H1 (cell line): ENCODE results near the gene BHLHE23. TPM values are rescaled to one million over a fixed set of nuclear protein-coding genes. Genes with fewer than 3 reads are reported as not detected.

Source experiments
- CTCF ChIA-PET: fragments of 300-600 bp; sonication (Branson Sonifier 250); formaldehyde crosslinking; loops from one replicate; lab custom pipeline; 2021; ENCODE audit not compliant: partially characterized antibody; lab: Charles Lee
- POLR2A ChIA-PET: fragments of 300-600 bp; sonication (Branson Sonifier 250); formaldehyde crosslinking; loops from one replicate; lab custom pipeline; 2021; ENCODE audit warnings: inconsistent platforms; ENCODE audit not compliant: partially characterized antibody; lab: Charles Lee
- DNase-seq, 2 experiments: peaks; one replicate each; pipeline versions ENCODE4 v3.0.0 to v3.0.0-alpha.2; 2010 to 2022; ENCODE audit warnings: low spot score in 2 of 2, low read depth in 1 of 2, mixed read lengths in 1 of 2
- FAIRE-seq: peaks from 2 replicates; lab custom pipeline; 2011; peaks lifted over from hg19 to GRCh38; lab: Jason Lieb, UNC
- H2AFZ ChIP-seq: 2 replicates; pipeline ENCODE4 v1.8.1; 2012; ENCODE audit warnings: low read length, inconsistent platforms
- H2AK5ac ChIP-seq: 2 replicates; pipeline ENCODE4 v1.6.1; 2013; ENCODE audit warnings: low read depth, low read length
- H2BK120ac ChIP-seq: replicated peaks from 2 replicates; pipeline ENCODE3; 2013; ENCODE audit warnings: low read depth, low read length, inconsistent platforms
- H2BK12ac ChIP-seq: 2 replicates; pipeline ENCODE4 v1.6.1; 2013; ENCODE audit warnings: low read depth, low read length
- H2BK15ac ChIP-seq: 2 replicates; pipeline ENCODE4 v1.6.1; 2013; ENCODE audit warnings: low read length
- H2BK20ac ChIP-seq: 2 replicates; pipeline ENCODE4 v1.6.1; 2013; ENCODE audit warnings: low read length
- H2BK5ac ChIP-seq: 2 replicates; pipeline ENCODE4 v1.6.1; 2013; ENCODE audit warnings: low read depth, low read length
- H3K14ac ChIP-seq: 2 replicates; pipeline ENCODE4 v1.6.1; 2013; ENCODE audit warnings: inconsistent platforms; ENCODE audit not compliant: insufficient read length
- H3K18ac ChIP-seq: 2 replicates; pipeline ENCODE4 v1.6.1; 2013; ENCODE audit warnings: low read length; ENCODE audit errors: extremely low read depth
- H3K23ac ChIP-seq: 2 replicates; pipeline ENCODE4 v1.6.1; 2013; ENCODE audit warnings: inconsistent platforms; ENCODE audit not compliant: insufficient read length
- H3K23me2 ChIP-seq: 2 replicates; pipeline ENCODE4 v1.6.1; 2013; ENCODE audit warnings: low read depth, low read length
- H3K27ac ChIP-seq: 2 replicates; pipeline ENCODE4 v1.6.1; 2011; ENCODE audit warnings: low read depth, low read length, inconsistent platforms
- H3K27me3 ChIP-seq, 4 experiments: replicated peaks in 1 of 4; 1 replicate in 1 of 4; 2 replicates in 3 of 4; pipeline versions ENCODE4 v1.6.1 to v1.8.1; 2011 to 2013; ENCODE audit warnings: low read length in 3 of 4, mild to moderate bottlenecking in 3 of 4, inconsistent platforms in 2 of 4, mixed read lengths in 2 of 4, moderate library complexity in 1 of 4; ENCODE audit not compliant: control insufficient read depth in 3 of 4, insufficient read depth in 3 of 4; ENCODE audit errors: extremely low read depth in 1 of 4
- H3K36me3 ChIP-seq, 4 experiments: 2 replicates each; pipeline versions ENCODE4 v1.6.1 to v1.8.1; 2011 to 2013; ENCODE audit warnings: mild to moderate bottlenecking in 4 of 4, low read length in 3 of 4, moderate library complexity in 2 of 4, control low read depth in 1 of 4, inconsistent platforms in 1 of 4; ENCODE audit not compliant: insufficient read depth in 4 of 4, control insufficient read depth in 2 of 4
- H3K4ac ChIP-seq: replicated peaks from 2 replicates; pipeline ENCODE3; 2013; ENCODE audit warnings: low read length, low read depth, mixed read lengths, inconsistent platforms; ENCODE audit not compliant: insufficient read length
- H3K4me1 ChIP-seq, 4 experiments: replicated peaks in 1 of 4; 1 replicate in 1 of 4; 2 replicates in 3 of 4; pipeline versions ENCODE4 v1.6.1 to v1.8.1; 2011 to 2013; ENCODE audit warnings: low read length in 3 of 4, inconsistent platforms in 2 of 4, mixed read lengths in 1 of 4; ENCODE audit not compliant: insufficient read depth in 4 of 4, control insufficient read depth in 3 of 4
- H3K4me2 ChIP-seq, 2 experiments: 2 replicates each; pipeline versions ENCODE4 v1.6.1 to v1.8.1; 2011 to 2013; ENCODE audit warnings: low read depth in 2 of 2, low read length in 2 of 2, control low read depth in 1 of 2, inconsistent platforms in 1 of 2, mild to moderate bottlenecking in 1 of 2; ENCODE audit not compliant: insufficient read depth in 1 of 2
- H3K4me3 ChIP-seq, 4 experiments: fragments of 200-600, 300-600 bp in 1 of 4; sonication (generic), shearing (Covaris generic), sonication (Bioruptor Twin) in 1 of 4; 2 replicates each; pipeline versions ENCODE4 v1.5.1 to v1.8.1; 2011 to 2016; ENCODE audit warnings: low read length in 4 of 4, low read depth in 3 of 4, control low read depth in 2 of 4, inconsistent platforms in 2 of 4, mild to moderate bottlenecking in 2 of 4, mixed read lengths in 1 of 4, moderate library complexity in 1 of 4; ENCODE audit not compliant: insufficient read depth in 2 of 4; ENCODE audit errors: extremely low read depth in 1 of 4
- H3K56ac ChIP-seq: replicated peaks from 2 replicates; pipeline ENCODE3; 2013; ENCODE audit warnings: low read depth, mild to moderate bottlenecking, mixed read lengths, low read length, inconsistent platforms; ENCODE audit not compliant: insufficient read length
- H3K79me1 ChIP-seq: 2 replicates; pipeline ENCODE4 v1.6.1; 2013; ENCODE audit warnings: low read depth, low read length, control low read depth
- H3K79me2 ChIP-seq, 2 experiments: 2 replicates each; pipeline versions ENCODE4 v1.6.1 to v1.8.1; 2012 to 2013; ENCODE audit warnings: low read length in 2 of 2, mild to moderate bottlenecking in 2 of 2, inconsistent platforms in 1 of 2; ENCODE audit not compliant: insufficient read depth in 2 of 2, control insufficient read depth in 1 of 2
- H3K9ac ChIP-seq, 4 experiments: replicated peaks in 1 of 4; 1 replicate in 1 of 4; 2 replicates in 3 of 4; pipeline versions ENCODE4 v1.6.1 to v1.8.1; 2011 to 2013; ENCODE audit warnings: low read depth in 3 of 4, low read length in 3 of 4, control low read depth in 2 of 4, mild to moderate bottlenecking in 2 of 4, moderate library complexity in 2 of 4, inconsistent platforms in 1 of 4; ENCODE audit errors: extremely low read depth in 1 of 4
- H3K9me3 ChIP-seq, 2 experiments: 2 replicates each; pipeline versions ENCODE4 v1.6.1 to v1.8.1; 2012 to 2013; ENCODE audit warnings: mild to moderate bottlenecking in 2 of 2, moderate library complexity in 2 of 2, control low read depth in 1 of 2, inconsistent platforms in 1 of 2, low read depth in 1 of 2, low read length in 1 of 2, mixed read lengths in 1 of 2; ENCODE audit not compliant: insufficient read depth in 2 of 2
- H4K20me1 ChIP-seq, 2 experiments: replicated peaks in 1 of 2; 2 replicates each; pipeline versions ENCODE3 to v1.8.1; 2011 to 2013; ENCODE audit warnings: inconsistent platforms in 2 of 2, low read length in 2 of 2, mild to moderate bottlenecking in 1 of 2; ENCODE audit not compliant: insufficient read depth in 2 of 2, control insufficient read depth in 1 of 2
- H4K5ac ChIP-seq: 2 replicates; pipeline ENCODE4 v1.6.1; 2013; ENCODE audit warnings: low read length, low read depth, mixed read lengths, inconsistent platforms; ENCODE audit not compliant: insufficient read length
- H4K8ac ChIP-seq: 2 replicates; pipeline ENCODE4 v1.8.0; 2013; ENCODE audit warnings: mild to moderate bottlenecking, moderate library complexity, low read length, inconsistent platforms; ENCODE audit not compliant: insufficient read depth; ENCODE audit errors: extremely low read depth
- H4K91ac ChIP-seq: replicated peaks from 2 replicates; pipeline ENCODE3; 2013; ENCODE audit warnings: low read length, mixed read lengths, inconsistent platforms; ENCODE audit not compliant: insufficient read length
- CHD2 ChIP-seq: IDR thresholded peaks from 2 replicates; pipeline ENCODE4 v1.6.1; 2012; ENCODE audit warnings: low read length, improper control_type of control experiment
- CREB1 ChIP-seq: IDR thresholded peaks from 2 replicates; pipeline ENCODE4 v1.6.1; 2012; ENCODE audit warnings: inconsistent platforms
- CTCF ChIP-seq, 3 experiments: IDR thresholded peaks; 1 replicate in 2 of 3; 2 replicates in 1 of 3; pipeline versions ENCODE4 v1.5.1 to v1.6.1; 2011; ENCODE audit warnings: low read length in 3 of 3, mild to moderate bottlenecking in 3 of 3, inconsistent platforms in 2 of 3, low read depth in 1 of 3, moderate library complexity in 1 of 3; ENCODE audit not compliant: insufficient read depth in 1 of 3; ENCODE audit errors: control extremely low read depth in 1 of 3
- EZH2 ChIP-seq: fragments of 200-600 bp; sonication (generic); IDR thresholded peaks from 2 replicates; pipeline ENCODE4 v1.7.1; 2012; ENCODE audit warnings: low read depth, mild to moderate bottlenecking, moderate library complexity, low read length, inconsistent platforms; ENCODE audit not compliant: severe bottlenecking
- GTF2F1 ChIP-seq: IDR thresholded peaks from 2 replicates; pipeline ENCODE4 v1.6.1; 2012; ENCODE audit warnings: low read depth, low read length, improper control_type of control experiment, borderline replicate concordance
- KDM4A ChIP-seq: IDR thresholded peaks from one replicate; pipeline ENCODE4 v1.7.1; 2012; ENCODE audit warnings: low read depth, mild to moderate bottlenecking, moderate library complexity, low read length, inconsistent platforms; ENCODE audit not compliant: severe bottlenecking
- RNF2 ChIP-seq: fragments of 200-900, 300-1000 bp; sonication (generic); IDR thresholded peaks from 2 replicates; pipeline ENCODE4 v1.7.1; 2016; ENCODE audit warnings: borderline replicate concordance, low read depth, mild to moderate bottlenecking, antibody characterized with exemption, low read length; ENCODE audit not compliant: poor library complexity, severe bottlenecking; ENCODE audit errors: missing control alignments
- SIX5 ChIP-seq: IDR thresholded peaks from 2 replicates; pipeline ENCODE4 v1.6.1; 2011; ENCODE audit warnings: mild to moderate bottlenecking, low read depth, low read length
- SP1 ChIP-seq: IDR thresholded peaks from 2 replicates; pipeline ENCODE4 v1.6.1; 2011; ENCODE audit warnings: low read depth, low read length
- TBP ChIP-seq: IDR thresholded peaks from 2 replicates; pipeline ENCODE4 v1.6.1; 2011; ENCODE audit warnings: low read depth, low read length, improper control_type of control experiment
- WGBS, 2 experiments: shearing (Covaris generic) in 1 of 2; methylation state at CpG; one replicate each; pipeline versions ENCODE4 v1.1.6 to v1.1.7; 2013 to 2015; ENCODE audit warnings: low lambda C conversion rate in 2 of 2, mixed read lengths in 2 of 2, inconsistent platforms in 1 of 2, low coverage in 1 of 2, missing lambda C conversion rate in 1 of 2; ENCODE audit not compliant: insufficient replicate concordance in 2 of 2, insufficient coverage in 1 of 2, insufficient read length in 1 of 2; ENCODE audit errors: extremely low coverage in 1 of 2, missing lambda C conversion rate in 1 of 2; 5-methylcytosine and 5-hydroxymethylcytosine counted together
- polyA plus RNA-seq, 7 experiments: library from polyadenylated mRNA; depleted of rRNA in 3 of 7; stranded (reverse) in 5 of 7; unstranded in 2 of 7; fragments of >200 nt in 5 of 7; fragments of 200-250 nt in 2 of 7; gene quantifications; 1 replicate in 5 of 7; 2 replicates in 1 of 7; 4 replicates in 1 of 7; pipeline versions ENCODE4 v1.2.1 to v1.2.3, GENCODE V29; 2011 to 2013; ENCODE audit warnings: missing spikeins in 2 of 7, mixed read lengths in 2 of 7
- total RNA-seq: library from RNA; stranded (reverse); fragmentation: NEBNext Ultra II Directional; extraction: Animal tissue kit (Norgen Biotek cat#: 25700); gene quantifications from 2 replicates; pipeline ENCODE4 v1.2.1, GENCODE V29; 2021
- TF ChIP-seq, protein P1 (sequence below): IDR thresholded peaks from 2 replicates; pipeline ENCODE4 v1.6.1; 2011; ENCODE audit warnings: low read depth, mild to moderate bottlenecking, low read length; ENCODE audit not compliant: insufficient read depth

BHLHE23 gene
- total and polyA plus RNA-seq, 2 of the 8 experiments (the other 6 are each of a cell fraction or from before 2014, with no cell fraction given) = 0.47 TPM; not detected in 1

DNA sequence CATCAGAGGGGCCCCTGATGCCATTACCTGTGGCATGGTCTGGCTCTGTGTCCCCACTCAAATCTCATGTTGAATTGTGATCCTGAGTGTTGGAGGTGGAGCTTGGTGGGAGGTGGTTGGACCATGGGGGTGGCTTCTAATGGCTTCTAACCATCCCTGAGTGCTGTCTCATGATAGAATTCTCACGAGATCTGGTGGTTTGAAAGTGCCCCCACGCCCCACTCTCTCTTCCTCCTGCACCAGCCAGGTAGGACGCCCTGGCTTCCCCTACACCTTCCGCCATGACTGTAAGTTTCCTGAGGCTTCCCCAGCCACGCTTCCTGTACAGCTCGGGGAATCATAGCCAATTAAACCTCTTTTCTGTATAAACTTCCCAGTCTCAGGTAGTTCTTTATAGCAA lies 14.9 kb downstream of the BHLHE23 start:
- no peak overlapping the region for H3K18ac ChIP-seq
- no peak overlapping the region for H3K56ac ChIP-seq
- H3K4me1 ChIP-seq = peaks cover 0 to 10% (median 6%) of the 10 kb centered on the region in 4 experiments; a peak in 3 of 7 replicates
- no peak overlapping the region for H3K14ac ChIP-seq
- H3K23ac ChIP-seq = no peak overlapping the region
- no peak overlapping the region for H3K27ac ChIP-seq
- POLR2A ChIA-PET = no interaction called here
- H3K79me1 ChIP-seq = no peaks in the 10 kb centered on the region; the same call in 1 of the 2 replicates
- H3K79me2 ChIP-seq = no peaks in the 10 kb centered on the region
- no peak overlapping the region for H4K5ac ChIP-seq
- no peaks in the 10 kb centered on the region for H3K9me3 ChIP-seq
- no peak overlapping the region for H2BK15ac ChIP-seq
- CTCF ChIA-PET = interaction anchor here (0.6 to 2.3 kb wide), 3 partner anchors 12 to 64 kb away, joined by 3 to 10 read pairs (median 8); no protein-coding TSS in a partner anchor
- no peak overlapping the region for H2AFZ ChIP-seq
- H3K4ac ChIP-seq = no peak overlapping the region
- no peak overlapping the region for H2BK5ac ChIP-seq
- H3K27me3 ChIP-seq = peaks cover 0 to 3% (median 0%) of the 10 kb centered on the region in 4 experiments; a peak in 3 of 7 replicates
- DNase-seq = no peak
- H2AK5ac ChIP-seq = no peak overlapping the region
- no peaks in the 10 kb centered on the region for H3K23me2 ChIP-seq
- no peak overlapping the region for H2BK120ac ChIP-seq
- no peak overlapping the region for H3K4me2 ChIP-seq
- 86% methylated on average over 6 of the region's 6 CpGs; no CpG with 5 or more reads in 1 of the 2 experiments for whole genome bisulfite sequencing, 2 experiments
- no peak overlapping the region for H2BK20ac ChIP-seq
- H4K20me1 ChIP-seq = peaks cover 0 to 1% of the 10 kb centered on the region in 2 experiments
- no peaks in the 10 kb centered on the region for H3K36me3 ChIP-seq
- no peak overlapping the region for H3K9ac ChIP-seq
- H3K4me3 ChIP-seq = no peak overlapping the region
- H4K91ac ChIP-seq = no peak overlapping the region
- FAIRE-seq = no peak
- H4K8ac ChIP-seq = no peak overlapping the region
- H2BK12ac ChIP-seq = no peak overlapping the region
- TF ChIP-seq CTCF (IDR thresholded peaks at IDR 0.05; ENCODE audit: control extremely low read depth in 1 of 3, insufficient read depth in 1 of 3, low read depth in 1 of 3, low read length in 3 of 3) = no peak
- TF ChIP-seq CHD2 = no peak
- no peak for TF ChIP-seq EZH2
- TF ChIP-seq SP1 = no peak
- TF ChIP-seq SIX5 = no peak
- TF ChIP-seq, protein P1, sequence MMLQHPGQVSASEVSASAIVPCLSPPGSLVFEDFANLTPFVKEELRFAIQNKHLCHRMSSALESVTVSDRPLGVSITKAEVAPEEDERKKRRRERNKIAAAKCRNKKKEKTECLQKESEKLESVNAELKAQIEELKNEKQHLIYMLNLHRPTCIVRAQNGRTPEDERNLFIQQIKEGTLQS = no peak
- TF ChIP-seq GTF2F1 = no peak
- TF ChIP-seq RNF2 = no peak
- no peak for TF ChIP-seq KDM4A
- TF ChIP-seq CREB1 = no peak
- TF ChIP-seq TBP = no peak
